Dedifferentiated amniotic fluid mesenchymal stem cell (primary cell): ENCODE measurements around the gene TNFAIP6.

Source experiments
- DNase-seq: peaks from one replicate; pipeline ENCODE4 v3.0.0-alpha.2; 2016; ENCODE audit errors: extremely low spot score

The TNFAIP6 gene

GRCh38 chr2:151359768-151360461 is 2.5 kb downstream of the TNFAIP6 start:
- no peak for DNase-seq

- no peak for DNase-seq
Measured at GRCh38 chr2:151361674-151362370, 4.4 kb downstream of the TNFAIP6 start.

GRCh38 chr2:151363709-151364108 is 6.3 kb downstream of the TNFAIP6 start:
- DNase-seq: no peak

- DNase-seq: peak; percentile 37
Measured at GRCh38 chr2:151367571-151367970, 10.2 kb downstream of the TNFAIP6 start.

GRCh38 chr2:151374436-151374835 is 17.0 kb downstream of the TNFAIP6 start:
- peak; percentile 65 for DNase-seq

GRCh38 chr2:151379169-151379568 is 21.8 kb downstream of the TNFAIP6 start:
- DNase-seq: no peak

- DNase-seq: no peak
Measured at GRCh38 chr2:151380580-151381235, 23.3 kb downstream of the TNFAIP6 start.

GRCh38 chr2:151381266-151381665 is 23.9 kb downstream of the TNFAIP6 start:
- DNase-seq: peak; percentile 36

GRCh38 chr2:151388011-151388410 is 30.6 kb downstream of the TNFAIP6 start:
- no peak for DNase-seq

- no peak for DNase-seq
Measured at GRCh38 chr2:151391436-151391835, 34.0 kb downstream of the TNFAIP6 start.

- no peak for DNase-seq
Measured at GRCh38 chr2:151394509-151394908, 37.1 kb downstream of the TNFAIP6 start.

GRCh38 chr2:151395509-151396374 is 38.4 kb downstream of the TNFAIP6 start:
- no peak for DNase-seq

GRCh38 chr2:151399981-151400380 is 42.6 kb downstream of the TNFAIP6 start:
- no peak for DNase-seq

- no peak for DNase-seq
Measured at GRCh38 chr2:151401149-151401548, 43.8 kb downstream of the TNFAIP6 start.

GRCh38 chr2:151403914-151404313 is 46.5 kb downstream of the TNFAIP6 start:
- DNase-seq: no peak

GRCh38 chr2:151405376-151405775 is 48.0 kb downstream of the TNFAIP6 start:
- DNase-seq: no peak

- DNase-seq: no peak
Measured at GRCh38 chr2:151407281-151407680, 49.9 kb downstream of the TNFAIP6 start.

- DNase-seq: no peak
Measured at GRCh38 chr2:151408788-151409600, 51.6 kb downstream of the TNFAIP6 start.

GRCh38 chr2:151409601-151410484 is 52.5 kb downstream of the TNFAIP6 start, which contains the start of gene RIF1:
TSS of gene RIF1 (plus strand) at chr2:151409902. CDS start at chr2:151410424, 522 bp downstream.
- DNase-seq: peak; percentile 92

GRCh38 chr2:151410485-151410834 is 53.1 kb downstream of the TNFAIP6 start:
- DNase-seq: no peak
